Neural progenitor cell (in vitro differentiated cells): ENCODE data around the gene MSI2.

Experiments used
- EZH2 ChIP-seq: fragments of 200-600 bp; sonication (generic); IDR thresholded peaks from 2 replicates; pipeline ENCODE4 v1.6.1; 2017; ENCODE audit warnings: antibody characterized with exemption, mild to moderate bottlenecking, moderate library complexity
- EZH2phosphoT487 ChIP-seq: fragments of 200-600 bp; sonication (generic); IDR thresholded peaks from 2 replicates; pipeline ENCODE4 v1.6.1; 2017; ENCODE audit warnings: antibody characterized with exemption
- TF ChIP-seq, protein P1 (sequence below): fragments of 200-600 bp; sonication (generic); IDR thresholded peaks from 2 replicates; pipeline ENCODE4 v1.5.1; 2017; ENCODE audit warnings: antibody characterized with exemption, mild to moderate bottlenecking

DNA sequence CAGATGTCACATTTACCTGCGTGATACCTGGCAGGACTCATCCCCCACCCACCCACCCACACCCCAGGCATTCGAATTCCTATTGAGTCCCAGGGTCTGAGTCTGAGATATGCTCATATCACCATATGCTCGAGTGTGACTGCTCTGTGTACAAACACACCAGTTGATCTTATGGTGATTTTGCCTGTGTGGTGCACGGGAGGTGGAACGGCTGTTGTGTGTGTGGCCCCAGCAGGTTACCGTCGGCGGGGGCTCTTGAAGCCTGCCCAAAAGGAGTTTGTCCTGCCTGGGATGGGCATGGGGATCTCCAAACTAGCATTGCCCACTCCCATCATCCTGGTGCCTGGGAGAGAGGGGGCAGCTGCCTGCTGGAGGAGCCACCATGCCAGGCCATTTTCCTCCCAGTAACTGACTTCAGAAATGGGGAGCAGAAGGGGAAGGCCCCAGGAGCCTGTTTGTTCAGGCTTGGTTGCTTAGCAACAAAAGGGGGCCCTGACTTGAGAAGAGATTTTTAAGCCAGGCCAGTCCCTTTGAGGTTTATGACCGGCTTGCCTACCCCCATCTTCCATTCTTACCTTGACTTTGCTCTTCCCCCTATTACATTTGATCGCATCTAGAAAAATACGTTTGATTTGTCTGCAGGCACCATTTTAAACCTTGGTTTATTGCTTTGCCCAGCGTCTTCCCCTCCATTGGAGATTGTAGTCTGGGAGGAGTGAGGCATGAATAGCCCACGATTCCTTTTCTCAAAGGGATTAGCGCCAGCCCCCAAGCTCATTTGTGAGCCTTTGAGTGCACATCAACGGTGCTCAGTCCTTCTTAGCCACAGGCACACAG, 271.1 kb downstream of the MSI2 start:
- TF ChIP-seq, protein P1, sequence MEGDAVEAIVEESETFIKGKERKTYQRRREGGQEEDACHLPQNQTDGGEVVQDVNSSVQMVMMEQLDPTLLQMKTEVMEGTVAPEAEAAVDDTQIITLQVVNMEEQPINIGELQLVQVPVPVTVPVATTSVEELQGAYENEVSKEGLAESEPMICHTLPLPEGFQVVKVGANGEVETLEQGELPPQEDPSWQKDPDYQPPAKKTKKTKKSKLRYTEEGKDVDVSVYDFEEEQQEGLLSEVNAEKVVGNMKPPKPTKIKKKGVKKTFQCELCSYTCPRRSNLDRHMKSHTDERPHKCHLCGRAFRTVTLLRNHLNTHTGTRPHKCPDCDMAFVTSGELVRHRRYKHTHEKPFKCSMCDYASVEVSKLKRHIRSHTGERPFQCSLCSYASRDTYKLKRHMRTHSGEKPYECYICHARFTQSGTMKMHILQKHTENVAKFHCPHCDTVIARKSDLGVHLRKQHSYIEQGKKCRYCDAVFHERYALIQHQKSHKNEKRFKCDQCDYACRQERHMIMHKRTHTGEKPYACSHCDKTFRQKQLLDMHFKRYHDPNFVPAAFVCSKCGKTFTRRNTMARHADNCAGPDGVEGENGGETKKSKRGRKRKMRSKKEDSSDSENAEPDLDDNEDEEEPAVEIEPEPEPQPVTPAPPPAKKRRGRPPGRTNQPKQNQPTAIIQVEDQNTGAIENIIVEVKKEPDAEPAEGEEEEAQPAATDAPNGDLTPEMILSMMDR: no peak
- TF ChIP-seq EZH2phosphoT487 (no peak), EZH2 (no peak)
